NCI-H524 treated with DMSO at 0.1 percent for 48 hours (cell line): ENCODE results near the gene THBD.

Experiments used
- DNase-seq: peaks from one replicate; lab custom pipeline; 2025; lab: John Stamatoyannopoulos, UW

The THBD gene

GRCh38 chr20:23011008-23011721, 38.3 kb downstream of the THBD start:
- no peak for DNase-seq

- no peak for DNase-seq
Measured at GRCh38 chr20:23010096-23010495, 39.4 kb downstream of the THBD start.

- no peak for DNase-seq
Measured at GRCh38 chr20:23009636-23010035, 39.8 kb downstream of the THBD start.

GRCh38 chr20:23008667-23009066, 40.8 kb downstream of the THBD start:
- no peak for DNase-seq

- no peak for DNase-seq
Measured at GRCh38 chr20:23007886-23008655, 41.4 kb downstream of the THBD start.

GRCh38 chr20:23007462-23007861, 42.0 kb downstream of the THBD start:
- no peak for DNase-seq

- DNase-seq = no peak
Measured at GRCh38 chr20:23005776-23006175, 43.7 kb downstream of the THBD start.

GRCh38 chr20:23003881-23004460, 45.5 kb downstream of the THBD start:
- no peak for DNase-seq

GRCh38 chr20:23003077-23003635, 46.3 kb downstream of the THBD start:
- DNase-seq = no peak

- DNase-seq = no peak
Measured at GRCh38 chr20:23002276-23002675, 47.2 kb downstream of the THBD start.

- no peak for DNase-seq
Measured at GRCh38 chr20:23000232-23000947, 49.1 kb downstream of the THBD start.

- no peak for DNase-seq
Measured at GRCh38 chr20:22999756-23000155, 49.7 kb downstream of the THBD start.

- DNase-seq = no peak
Measured at GRCh38 chr20:22998476-22998875, 51.0 kb downstream of the THBD start.

GRCh38 chr20:22995923-22996322, 53.5 kb downstream of the THBD start:
- no peak for DNase-seq
